ENCODE results near the gene RPH3AL.

- no peak for TF ChIP-seq RARB (CRISPR knock-in tag; IDR thresholded peaks at IDR 0.05)
- TF ChIP-seq BACH2 (CRISPR knock-in tag; IDR thresholded peaks at IDR 0.05; ENCODE audit: borderline replicate concordance): no peak
- TF ChIP-seq PATZ1 (CRISPR knock-in tag; IDR thresholded peaks at IDR 0.05; ENCODE audit: borderline replicate concordance): no peak
Observed at GRCh38 chr17:182050-182751, 170.4 kb downstream of the RPH3AL start.
